WTC11 (cell line): ENCODE data around the gene SUCLG2.

Experiments used
- ESRRA ChIP-seq: sonication (generic); formaldehyde crosslinking; IDR thresholded peaks from 2 replicates; pipeline ENCODE4 v1.8.1; 2022; ENCODE audit warnings: mild to moderate bottlenecking, missing genetic modification reagents, borderline replicate concordance
- JUN ChIP-seq: sonication (generic); formaldehyde crosslinking; IDR thresholded peaks from 2 replicates; pipeline ENCODE4 v1.8.0; 2023; ENCODE audit warnings: mild to moderate bottlenecking, missing genetic modification reagents
- TF ChIP-seq, protein P1 (sequence below): sonication (generic); formaldehyde crosslinking; IDR thresholded peaks from 2 replicates; pipeline ENCODE4 v1.8.1; 2023; ENCODE audit warnings: mild to moderate bottlenecking, missing genetic modification reagents

DNA sequence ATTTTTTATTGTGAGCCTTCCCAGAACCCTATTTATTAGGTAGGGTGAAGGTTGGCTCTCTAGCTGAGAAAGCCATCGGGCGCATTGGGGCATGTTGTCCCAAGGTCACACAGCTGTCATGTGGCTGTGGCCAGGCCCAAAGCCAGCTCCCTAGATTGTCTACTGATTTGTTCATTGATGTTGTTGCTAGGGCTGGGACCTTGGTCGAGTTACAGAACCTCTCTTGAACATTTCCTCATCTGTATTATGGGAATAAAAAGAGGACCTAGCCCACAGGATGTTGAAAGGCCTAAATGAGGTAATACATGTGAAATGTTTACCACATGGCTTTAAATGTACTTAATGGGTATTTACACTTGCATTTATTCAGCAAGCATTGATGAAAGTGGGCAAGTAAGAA is 252.5 kb downstream of the SUCLG2 start:
- TF ChIP-seq, protein P1, sequence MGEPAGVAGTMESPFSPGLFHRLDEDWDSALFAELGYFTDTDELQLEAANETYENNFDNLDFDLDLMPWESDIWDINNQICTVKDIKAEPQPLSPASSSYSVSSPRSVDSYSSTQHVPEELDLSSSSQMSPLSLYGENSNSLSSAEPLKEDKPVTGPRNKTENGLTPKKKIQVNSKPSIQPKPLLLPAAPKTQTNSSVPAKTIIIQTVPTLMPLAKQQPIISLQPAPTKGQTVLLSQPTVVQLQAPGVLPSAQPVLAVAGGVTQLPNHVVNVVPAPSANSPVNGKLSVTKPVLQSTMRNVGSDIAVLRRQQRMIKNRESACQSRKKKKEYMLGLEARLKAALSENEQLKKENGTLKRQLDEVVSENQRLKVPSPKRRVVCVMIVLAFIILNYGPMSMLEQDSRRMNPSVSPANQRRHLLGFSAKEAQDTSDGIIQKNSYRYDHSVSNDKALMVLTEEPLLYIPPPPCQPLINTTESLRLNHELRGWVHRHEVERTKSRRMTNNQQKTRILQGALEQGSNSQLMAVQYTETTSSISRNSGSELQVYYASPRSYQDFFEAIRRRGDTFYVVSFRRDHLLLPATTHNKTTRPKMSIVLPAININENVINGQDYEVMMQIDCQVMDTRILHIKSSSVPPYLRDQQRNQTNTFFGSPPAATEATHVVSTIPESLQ, result no peak
- TF ChIP-seq JUN (CRISPR knock-in tag) (no peak), ESRRA (CRISPR knock-in tag) (no peak)
